Hindlimb muscle (tissue), 1 donor: ENCODE data around the gene RIMBP2. TPM values are rescaled to one million over a fixed set of nuclear protein-coding genes. Genes with fewer than 3 reads are reported as not detected.

Source experiments
- DNase-seq: peaks from one replicate; pipeline ENCODE4 v3.0.0-alpha.2; 2013
- polyA plus RNA-seq: library from polyadenylated mRNA; unstranded; fragments of 120-200 nt; gene quantifications from one replicate; pipeline ENCODE4 v1.2.1, GENCODE V29; 2013; ENCODE audit not compliant: insufficient read length

RIMBP2 gene
- polyA plus RNA-seq, 1 donor: 0.75 TPM

- DNase-seq: no peak
Measured at GRCh38 chr12:130497321-130497720, 218.8 kb downstream of the RIMBP2 start.

GRCh38 chr12:130496516-130497120, 219.5 kb downstream of the RIMBP2 start:
- DNase-seq: no peak

- DNase-seq: no peak
Measured at GRCh38 chr12:130495156-130495555, 220.9 kb downstream of the RIMBP2 start.

- DNase-seq: no peak
Measured at GRCh38 chr12:130494736-130495135, 221.4 kb downstream of the RIMBP2 start.

GRCh38 chr12:130493951-130494350, 222.1 kb downstream of the RIMBP2 start:
- DNase-seq: no peak

GRCh38 chr12:130491421-130492357, 224.4 kb downstream of the RIMBP2 start:
- DNase-seq: no peak

- DNase-seq: no peak
Measured at GRCh38 chr12:130490674-130491073, 225.4 kb downstream of the RIMBP2 start.

GRCh38 chr12:130489293-130489692, 226.8 kb downstream of the RIMBP2 start:
- DNase-seq: no peak

- DNase-seq: no peak
Measured at GRCh38 chr12:130488358-130488710, 227.8 kb downstream of the RIMBP2 start.

- DNase-seq: no peak
Measured at GRCh38 chr12:130487636-130488357, 228.3 kb downstream of the RIMBP2 start.

GRCh38 chr12:130486891-130487416, 229.1 kb downstream of the RIMBP2 start:
- no peak for DNase-seq

- no peak for DNase-seq
Measured at GRCh38 chr12:130486146-130486435, 230.0 kb downstream of the RIMBP2 start.

- no peak for DNase-seq
Measured at GRCh38 chr12:130485291-130486145, 230.6 kb downstream of the RIMBP2 start.

GRCh38 chr12:130484221-130484620, 231.9 kb downstream of the RIMBP2 start:
- no peak for DNase-seq

GRCh38 chr12:130483616-130484180, 232.4 kb downstream of the RIMBP2 start:
- DNase-seq: no peak

GRCh38 chr12:130482448-130482847, 233.7 kb downstream of the RIMBP2 start:
- DNase-seq: no peak

- DNase-seq: no peak
Measured at GRCh38 chr12:130481392-130481879, 234.7 kb downstream of the RIMBP2 start.

- no peak for DNase-seq
Measured at GRCh38 chr12:130480887-130481286, 235.2 kb downstream of the RIMBP2 start.

- no peak for DNase-seq
Measured at GRCh38 chr12:130480231-130480630, 235.9 kb downstream of the RIMBP2 start.

- DNase-seq: no peak
Measured at GRCh38 chr12:130479401-130480125, 236.5 kb downstream of the RIMBP2 start.

- peak; percentile 12 for DNase-seq
Measured at GRCh38 chr12:130478786-130479185, 237.3 kb downstream of the RIMBP2 start.
